ENCODE data around the gene CGA.

CGA gene

GRCh38 chr6:87103977-87104601 lies 9.2 kb upstream of the CGA start:
- no peak overlapping the region for H3K4me3 ChIP-seq (ENCODE audit: low read length)
- H3K27me3 ChIP-seq (ENCODE audit: control insufficient read depth, low read length): 0 out of 2 replicates have a peak, but pooled peaks cover under 1% of the 10 kb centered on the region
- H3K4me2 ChIP-seq (ENCODE audit: low read length): no peak overlapping the region
- no peaks in the 10 kb centered on the region for H3K9me2 ChIP-seq (replicated peaks; ENCODE audit: control insufficient read depth, low read length)
- H4K20me1 ChIP-seq (ENCODE audit: control insufficient read depth, insufficient read depth, low read depth, low read length): no peaks in the 10 kb centered on the region
- TF ChIP-seq CTCF (IDR thresholded peaks at IDR 0.05; ENCODE audit: low read depth, low read length, poor library complexity, severe bottlenecking) (no peak), EZH2phosphoT487 (IDR thresholded peaks at IDR 0.05; ENCODE audit: borderline replicate concordance, low read length) (no peak)
- no peaks in the 10 kb centered on the region for H3K79me2 ChIP-seq (ENCODE audit: control insufficient read depth, low read length)
- peaks cover 4% of the 10 kb centered on the region for H3K4me1 ChIP-seq (ENCODE audit: control insufficient read depth, low read length)
- H3F3A ChIP-seq (ENCODE audit: control insufficient read depth, insufficient read depth): no peaks in the 10 kb centered on the region
- no peaks in the 10 kb centered on the region; the same call in 1 of the 2 replicates for H3K9me3 ChIP-seq (ENCODE audit: control insufficient read depth, insufficient read depth, low read length)
- no peaks in the 10 kb centered on the region for H3K36me3 ChIP-seq (ENCODE audit: control insufficient read depth, low read length)
- no peak overlapping the region for H3K27ac ChIP-seq (ENCODE audit: low read depth, low read length)

- Histone ChIP-seq H3K9me2 (replicated peaks; ENCODE audit: control insufficient read depth, low read length) (no peaks in the 10 kb centered on the region), H3K27ac (ENCODE audit: low read depth, low read length) (no peak overlapping the region), H3K79me2 (ENCODE audit: control insufficient read depth, low read length) (no peaks in the 10 kb centered on the region), H4K20me1 (ENCODE audit: control insufficient read depth, insufficient read depth, low read depth, low read length) (no peaks in the 10 kb centered on the region), H3K9me3 (ENCODE audit: control insufficient read depth, insufficient read depth, low read length) (no peaks in the 10 kb centered on the region), H3K4me2 (ENCODE audit: low read length) (no peak overlapping the region), H3K27me3 (ENCODE audit: control insufficient read depth, low read length) (0 out of 2 replicates have a peak, but pooled peaks cover 2% of the 10 kb centered on the region), H3F3A (ENCODE audit: control insufficient read depth, insufficient read depth) (no peaks in the 10 kb centered on the region), H3K4me3 (ENCODE audit: low read length) (no peak overlapping the region), H3K4me1 (ENCODE audit: control insufficient read depth, low read length) (peaks cover 7% of the 10 kb centered on the region), H3K36me3 (ENCODE audit: control insufficient read depth, low read length) (no peaks in the 10 kb centered on the region)
- no peak for TF ChIP-seq EZH2phosphoT487 (IDR thresholded peaks at IDR 0.05; ENCODE audit: borderline replicate concordance, low read length)
- TF ChIP-seq CTCF (IDR thresholded peaks at IDR 0.05; ENCODE audit: low read depth, low read length, poor library complexity, severe bottlenecking): no peak
Measured at GRCh38 chr6:87102151-87102621, 7.3 kb upstream of the CGA start.

- TF ChIP-seq CTCF (IDR thresholded peaks at IDR 0.05; ENCODE audit: low read depth, low read length, poor library complexity, severe bottlenecking) (no peak), EZH2phosphoT487 (IDR thresholded peaks at IDR 0.05; ENCODE audit: borderline replicate concordance, low read length) (no peak)
- no peaks in the 10 kb centered on the region for H3K36me3 ChIP-seq (ENCODE audit: control insufficient read depth, low read length)
- no peaks in the 10 kb centered on the region for H3K9me2 ChIP-seq (replicated peaks; ENCODE audit: control insufficient read depth, low read length)
- no peak overlapping the region for H3K4me2 ChIP-seq (ENCODE audit: low read length)
- H3K4me1 ChIP-seq (ENCODE audit: control insufficient read depth, low read length): peaks cover 7% of the 10 kb centered on the region
- no peak overlapping the region for H3K4me3 ChIP-seq (ENCODE audit: low read length)
- H4K20me1 ChIP-seq (ENCODE audit: control insufficient read depth, insufficient read depth, low read depth, low read length): no peaks in the 10 kb centered on the region
- no peaks in the 10 kb centered on the region for H3K79me2 ChIP-seq (ENCODE audit: control insufficient read depth, low read length)
- H3K27me3 ChIP-seq (ENCODE audit: control insufficient read depth, low read length): 0 out of 2 replicates have a peak, but pooled peaks cover 2% of the 10 kb centered on the region
- H3K27ac ChIP-seq (ENCODE audit: low read depth, low read length): no peak overlapping the region
- no peaks in the 10 kb centered on the region for H3F3A ChIP-seq (ENCODE audit: control insufficient read depth, insufficient read depth)
- no peaks in the 10 kb centered on the region for H3K9me3 ChIP-seq (ENCODE audit: control insufficient read depth, insufficient read depth, low read length)
Measured at GRCh38 chr6:87101067-87101466, 6.2 kb upstream of the CGA start.
